Stimulated activated CD4-positive, alpha-beta T cell treated with anti-CD3 and anti-CD28 coated beads, Interleukin-4, amount 100 ng/mL, for 1 hour (primary cell): ENCODE measurements around the gene DHRS3.
"Not testable (repeated sequence)": the region's sequence is repeated elsewhere in the genome, so short reads cannot be mapped to it uniquely, and the experiment has no call there.

Experiments
- DNase-seq: peaks from one replicate; pipeline ENCODE4 v3.0.0-alpha.2; 2020

DHRS3 gene, protein sequence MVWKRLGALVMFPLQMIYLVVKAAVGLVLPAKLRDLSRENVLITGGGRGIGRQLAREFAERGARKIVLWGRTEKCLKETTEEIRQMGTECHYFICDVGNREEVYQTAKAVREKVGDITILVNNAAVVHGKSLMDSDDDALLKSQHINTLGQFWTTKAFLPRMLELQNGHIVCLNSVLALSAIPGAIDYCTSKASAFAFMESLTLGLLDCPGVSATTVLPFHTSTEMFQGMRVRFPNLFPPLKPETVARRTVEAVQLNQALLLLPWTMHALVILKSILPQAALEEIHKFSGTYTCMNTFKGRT

DNA sequence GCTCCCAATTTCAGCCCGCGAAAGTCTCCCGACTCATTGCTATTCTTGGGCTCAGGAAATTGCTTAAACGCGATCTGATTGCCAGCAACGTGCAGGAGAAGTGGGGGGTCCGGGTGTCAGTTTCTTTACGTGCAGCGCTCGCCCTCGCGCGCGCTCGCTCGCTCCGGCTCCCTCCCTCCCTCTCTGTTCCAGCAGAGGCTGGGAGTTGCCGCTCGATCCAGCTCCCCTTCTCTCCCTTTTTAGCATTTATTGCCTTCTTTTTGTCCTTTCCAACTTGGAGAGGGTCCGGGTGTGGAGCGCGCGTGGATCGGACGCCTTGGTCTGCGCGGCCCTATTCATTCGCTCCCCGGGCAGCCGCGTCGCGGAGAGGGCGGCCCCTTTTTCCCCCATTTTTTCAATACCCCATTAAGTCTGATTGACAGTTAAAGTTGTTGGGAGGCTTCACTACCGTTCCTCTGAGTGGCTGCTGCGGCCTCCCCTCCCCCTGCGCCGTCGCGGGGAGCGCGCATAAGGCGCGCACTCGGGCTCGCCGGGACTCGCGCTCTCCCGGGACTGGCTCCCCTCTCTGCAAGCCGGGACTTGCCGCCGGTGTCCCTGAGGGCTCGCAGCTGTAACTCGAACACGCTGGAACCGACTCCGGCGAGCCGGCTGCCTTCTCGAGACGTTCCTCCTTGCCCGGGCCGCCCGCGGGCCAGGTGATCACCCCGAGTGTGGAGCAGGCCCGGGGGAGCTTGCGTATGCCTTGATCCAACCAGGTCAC is at the start of gene DHRS3:
DHRS3 (minus strand) TSS at position 310 of the 760 bp plus-strand sequence. CDS start 862 bp downstream, outside the sequence.
- DNase-seq: peak; percentile 60

- no peak for DNase-seq
Observed at GRCh38 chr1:12666141-12666735, 48.2 kb upstream of the DHRS3 start.

- DNase-seq: no peak
Observed at GRCh38 chr1:12665511-12665910, 47.5 kb upstream of the DHRS3 start.

- no peak for DNase-seq
Observed at GRCh38 chr1:12662556-12662955, 44.5 kb upstream of the DHRS3 start.

DNA sequence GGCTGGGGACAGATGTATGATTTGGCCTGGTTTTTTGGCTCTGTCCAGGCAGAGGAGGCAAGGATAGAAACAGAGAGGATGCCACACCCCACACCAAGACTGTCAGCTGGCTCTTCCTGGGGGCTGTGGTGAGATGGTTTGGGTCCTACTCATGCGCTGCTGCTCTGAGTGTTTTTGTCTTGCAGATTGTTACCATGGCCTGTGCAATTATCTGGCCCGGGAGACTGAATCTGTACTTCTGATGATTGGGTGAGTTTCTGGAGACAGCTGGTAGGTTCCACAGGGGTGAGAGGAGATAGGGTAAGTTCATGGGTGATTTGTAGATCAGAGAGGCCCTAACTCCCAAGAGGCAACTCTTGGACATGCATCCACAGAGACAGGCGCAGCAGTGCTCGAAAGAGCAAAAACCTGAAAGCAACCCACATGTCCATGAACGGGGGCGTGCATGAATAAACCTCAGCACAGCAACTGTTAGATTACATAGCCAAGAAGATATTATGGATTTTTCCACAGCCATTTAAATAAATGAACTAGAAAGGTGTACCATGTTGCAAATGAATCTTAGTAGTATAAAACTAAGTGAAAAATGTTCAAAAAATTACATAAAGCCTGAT is 43.7 kb upstream of the DHRS3 start:
- no peak for DNase-seq

DNA sequence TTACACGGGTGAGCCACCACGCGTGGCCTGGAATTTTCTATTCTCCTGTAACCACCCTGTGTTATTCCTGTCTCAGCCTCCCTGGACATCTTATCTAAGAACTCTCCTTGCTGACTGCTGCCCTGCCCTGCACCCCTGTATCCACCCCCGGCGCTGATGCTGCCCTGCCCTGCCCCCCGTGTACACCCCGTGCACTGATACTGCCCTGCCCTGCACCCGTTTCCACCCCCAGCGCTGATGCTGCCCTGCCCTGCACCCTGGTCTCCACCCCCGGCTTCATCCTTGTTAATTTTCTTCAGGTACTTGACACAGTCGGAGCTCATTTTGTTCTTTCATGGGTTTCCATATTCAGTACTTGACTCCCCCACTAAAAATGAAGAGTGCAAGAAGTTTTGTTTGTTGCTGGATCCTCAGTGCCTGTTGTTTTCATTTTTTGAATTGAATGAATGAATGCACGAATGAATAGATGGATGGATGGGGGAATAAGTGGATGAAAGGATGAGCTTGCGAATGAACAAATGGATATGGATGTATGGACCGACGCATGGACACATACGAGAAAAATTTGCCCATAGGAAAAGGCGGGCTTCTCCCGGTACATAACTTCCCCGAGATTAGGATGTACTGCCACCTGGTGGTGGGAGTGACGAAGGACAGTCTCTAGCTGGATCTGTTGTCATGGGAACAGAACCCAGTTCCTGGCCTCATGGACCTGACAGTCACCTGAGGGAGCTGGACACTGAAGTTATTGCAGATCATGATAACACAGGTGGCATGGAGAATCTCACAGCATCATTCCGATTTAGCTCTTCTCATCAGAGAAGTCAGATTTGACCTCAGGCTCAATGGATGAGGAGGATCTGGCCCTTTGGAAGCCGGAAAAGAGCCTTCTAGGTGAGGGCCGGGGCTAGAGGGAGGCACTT is 40.8 kb upstream of the DHRS3 start:
- DNase-seq: peak; percentile 62

DNA sequence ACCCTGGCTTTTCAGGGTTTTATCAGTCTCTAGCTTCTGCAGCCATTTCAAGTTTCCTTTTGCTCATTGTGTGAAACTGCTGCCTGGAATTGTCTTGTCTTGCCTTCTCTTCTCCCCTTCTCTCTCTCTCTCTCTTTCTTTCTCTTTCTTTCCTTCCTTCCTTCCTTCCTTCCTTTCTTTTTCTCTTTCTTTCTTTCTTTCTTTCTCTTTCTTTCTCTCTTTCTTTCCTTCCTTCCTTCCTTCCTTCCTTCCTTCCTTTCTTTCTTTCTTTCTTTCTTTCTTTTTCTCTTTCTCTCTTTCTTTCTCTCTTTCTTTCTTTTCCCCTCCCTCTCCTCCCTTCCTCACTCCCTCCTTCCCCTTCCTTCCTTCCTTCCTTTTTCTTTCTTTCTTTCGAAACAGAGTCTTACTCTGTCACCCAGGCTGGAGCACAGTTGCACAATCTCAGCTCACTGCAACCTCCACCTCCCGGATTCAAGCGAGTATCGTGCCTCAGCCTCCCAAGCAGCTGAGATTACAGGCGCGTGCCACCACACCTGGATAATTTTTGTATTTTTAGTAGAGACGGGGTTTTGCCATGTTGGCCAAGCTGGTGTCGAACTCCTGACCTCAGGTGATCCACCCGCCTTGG is 40.0 kb upstream of the DHRS3 start:
- DNase-seq: not testable (repeated sequence)

GRCh38 chr1:12657060-12657884 is 39.3 kb upstream of the DHRS3 start:
- no peak for DNase-seq

- DNase-seq: no peak
Observed at GRCh38 chr1:12656575-12656974, 38.6 kb upstream of the DHRS3 start.

- DNase-seq: no peak
Observed at GRCh38 chr1:12654657-12655056, 36.6 kb upstream of the DHRS3 start.

DNA sequence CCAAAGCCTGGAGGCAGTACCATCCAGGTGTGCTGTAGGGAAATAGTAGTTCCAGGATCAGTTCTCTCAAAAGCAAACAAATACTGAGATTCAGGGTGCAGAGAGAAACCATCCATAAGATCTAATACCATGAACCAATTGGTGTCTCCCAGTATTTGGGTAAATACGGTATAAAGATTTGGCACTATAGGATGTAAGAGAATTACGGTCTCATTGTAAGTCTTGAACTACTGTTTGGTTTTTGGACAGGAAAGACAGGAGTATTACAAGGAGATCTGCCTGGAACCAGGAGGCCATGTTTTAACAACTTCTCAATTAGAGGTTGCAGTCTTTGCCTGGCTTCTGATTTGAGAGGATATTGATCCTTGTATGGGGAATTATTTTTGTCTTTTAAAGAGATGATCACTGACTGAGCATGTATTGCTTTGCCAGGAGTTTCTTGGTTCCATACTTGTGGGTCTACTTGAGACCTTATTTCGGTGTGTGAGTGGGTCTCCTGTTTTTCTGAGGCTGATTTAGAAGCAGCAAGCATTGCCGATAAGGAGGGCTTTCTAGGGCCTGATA is 36.1 kb upstream of the DHRS3 start:
- DNase-seq: no peak

DNA sequence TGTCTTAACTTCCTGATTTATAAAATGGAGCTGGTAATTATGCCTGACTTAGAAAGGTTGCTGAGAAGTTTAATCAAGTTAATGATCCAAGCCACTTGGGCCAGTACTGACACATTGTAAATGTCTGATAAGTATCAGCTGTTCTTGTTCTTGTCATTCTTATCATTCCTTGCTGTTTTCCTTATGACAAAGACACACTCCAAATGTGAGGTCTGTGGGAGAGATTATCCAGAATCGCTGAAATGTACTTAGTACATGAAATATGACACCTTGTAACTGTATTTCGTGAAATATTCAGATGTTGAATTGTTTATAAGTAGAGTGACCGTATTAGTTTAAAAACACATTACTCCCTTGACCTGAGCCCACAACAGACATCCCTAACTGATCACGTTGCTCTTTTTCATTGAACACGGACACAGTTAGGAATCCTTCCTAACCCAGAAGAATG is 32.0 kb upstream of the DHRS3 start:
- no peak for DNase-seq

- no peak for DNase-seq
Observed at GRCh38 chr1:12648741-12649140, 30.7 kb upstream of the DHRS3 start.

DNA sequence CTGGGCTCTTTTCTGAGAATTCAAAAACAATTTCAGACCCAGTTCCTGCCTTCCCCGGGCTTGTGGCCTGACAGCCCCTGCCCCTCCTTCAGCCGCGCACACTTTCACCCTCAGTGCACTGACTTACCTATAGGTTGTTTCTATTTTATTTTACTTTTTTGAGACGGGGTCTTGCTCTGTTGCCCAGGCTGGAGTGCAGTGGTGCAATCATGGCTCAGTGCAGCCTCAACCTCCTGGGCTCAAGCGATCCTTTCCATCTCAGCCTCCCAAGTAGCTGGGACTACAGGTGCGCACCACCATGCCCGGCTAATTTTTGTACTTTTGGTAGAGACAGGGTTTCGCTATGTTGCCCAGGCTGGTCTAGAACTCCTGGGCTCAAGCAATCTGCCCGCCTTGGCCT is 27.4 kb upstream of the DHRS3 start:
- DNase-seq: not testable (repeated sequence)

DNA sequence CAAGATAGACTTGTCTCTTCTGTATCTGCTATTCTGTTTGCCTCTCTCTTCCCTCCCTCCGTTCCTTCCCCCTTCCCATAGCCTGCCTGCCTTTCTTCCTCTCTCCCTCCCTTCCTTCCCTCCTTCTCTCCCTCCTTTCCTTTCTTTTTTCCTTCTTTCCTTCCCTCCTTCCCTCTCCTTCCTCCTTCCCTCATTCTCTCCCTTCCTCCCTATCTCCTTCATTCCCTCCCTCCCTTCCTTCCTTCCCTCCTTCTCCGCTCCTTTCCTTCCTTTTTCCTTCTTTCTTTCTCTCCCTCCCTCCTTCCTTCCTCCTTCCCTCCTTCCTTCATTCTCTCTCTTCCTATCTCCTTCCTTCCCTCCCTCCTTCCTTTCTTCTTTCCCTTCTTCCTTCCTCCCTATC is 26.8 kb upstream of the DHRS3 start:
- no peak for DNase-seq

DNA sequence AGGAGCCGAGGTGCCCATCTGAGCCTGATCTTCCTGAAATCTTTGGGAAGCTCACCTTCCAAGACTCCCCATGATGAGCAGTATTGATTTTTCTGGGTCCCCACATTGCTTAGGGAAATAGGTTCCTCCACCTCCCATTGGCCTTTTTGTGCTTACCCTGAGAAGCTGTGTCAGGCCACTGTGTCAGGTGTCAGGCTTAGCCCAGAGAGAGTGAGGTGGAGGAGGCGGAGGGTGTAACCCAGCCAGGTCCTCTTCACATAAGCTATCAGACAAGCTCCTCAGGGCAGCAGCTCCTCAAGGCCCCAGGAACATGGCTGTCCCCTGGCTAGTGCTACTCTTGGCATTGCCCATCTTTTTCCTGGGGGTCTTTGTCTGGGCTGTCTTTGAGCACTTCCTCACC is 26.2 kb upstream of the DHRS3 start:
- no peak for DNase-seq

DNA sequence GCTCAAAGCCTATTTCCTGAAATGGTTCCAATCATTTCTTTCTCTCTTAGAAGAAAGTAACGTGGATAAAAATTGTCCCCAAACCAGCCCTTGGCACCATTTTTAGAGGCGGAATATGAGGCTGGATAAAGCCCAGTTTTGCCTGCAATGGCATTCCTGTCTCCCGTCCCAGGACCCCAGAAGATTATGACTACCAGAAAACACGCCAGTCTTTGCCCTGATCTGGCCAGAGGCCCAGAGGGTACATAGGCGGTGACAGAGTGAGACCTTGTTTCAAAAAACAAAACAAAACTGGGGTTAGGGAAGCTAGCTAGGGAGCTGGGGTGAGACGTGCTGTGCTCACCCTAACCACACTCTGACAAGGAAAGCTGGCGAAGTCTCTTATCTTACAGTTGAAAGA is 25.8 kb upstream of the DHRS3 start, which contains the start of gene AADACL4:
AADACL4 (plus strand) TSS at position 301 of the 400 bp plus-strand sequence. CDS start 462 bp downstream, outside the sequence.
- DNase-seq: no peak

GRCh38 chr1:12643079-12643478 is 25.1 kb upstream of the DHRS3 start:
- DNase-seq: no peak

- no peak for DNase-seq
Observed at GRCh38 chr1:12640958-12641272, 22.9 kb upstream of the DHRS3 start.

GRCh38 chr1:12640237-12640957 is 22.4 kb upstream of the DHRS3 start:
- DNase-seq: no peak
